ENCODE data around the gene UBTD1. TPM values are rescaled to one million over a fixed set of nuclear protein-coding genes. Genes with fewer than 3 reads are reported as not detected.
"Not testable (repeated sequence)": the region's sequence is repeated elsewhere in the genome, so short reads cannot be mapped to it uniquely, and the experiment has no call there.

Gene UBTD1
- total RNA-seq (2014; rRNA removed; shearing (Covaris generic)) = 21.8 and 40.5 TPM in 2 replicates

GRCh38 chr10:97498841-97499560 is at the start of gene UBTD1:
Gene UBTD1, plus strand, starts transcription at chr10:97498924. Its CDS starts 280 bp downstream, at chr10:97499204.
- DNase-seq (ENCODE audit: low read depth) = peak; percentile 63

- no peak for DNase-seq (ENCODE audit: low read depth)
Observed at GRCh38 chr10:97450828-97451227, 47.9 kb upstream of the UBTD1 start.

GRCh38 chr10:97451605-97452004 is 47.1 kb upstream of the UBTD1 start:
- no peak for DNase-seq (ENCODE audit: low read depth)

- no peak for DNase-seq (ENCODE audit: low read depth)
Observed at GRCh38 chr10:97452352-97452751, 46.4 kb upstream of the UBTD1 start.

- DNase-seq (ENCODE audit: low read depth) = peak; percentile 29
Observed at GRCh38 chr10:97454330-97455036, 44.2 kb upstream of the UBTD1 start.

GRCh38 chr10:97456034-97456685 is 42.6 kb upstream of the UBTD1 start:
- DNase-seq (ENCODE audit: low read depth) = no peak

- no peak for DNase-seq (ENCODE audit: low read depth)
Observed at GRCh38 chr10:97456686-97457065, 42.0 kb upstream of the UBTD1 start.

- DNase-seq (ENCODE audit: low read depth) = no peak
Observed at GRCh38 chr10:97459111-97459510, 39.6 kb upstream of the UBTD1 start.

GRCh38 chr10:97459933-97460332 is 38.8 kb upstream of the UBTD1 start:
- DNase-seq (ENCODE audit: low read depth) = no peak

GRCh38 chr10:97462309-97462708 is 36.4 kb upstream of the UBTD1 start:
- DNase-seq (ENCODE audit: low read depth) = no peak

GRCh38 chr10:97463363-97464132 is 35.2 kb upstream of the UBTD1 start:
- peak; percentile 62 for DNase-seq (ENCODE audit: low read depth)

- no peak for DNase-seq (ENCODE audit: low read depth)
Observed at GRCh38 chr10:97464226-97464625, 34.5 kb upstream of the UBTD1 start.

- DNase-seq (ENCODE audit: low read depth) = no peak
Observed at GRCh38 chr10:97465982-97466381, 32.7 kb upstream of the UBTD1 start.

- DNase-seq (ENCODE audit: low read depth) = peak; percentile 71
Observed at GRCh38 chr10:97466755-97467154, 32.0 kb upstream of the UBTD1 start.

- no peak for DNase-seq (ENCODE audit: low read depth)
Observed at GRCh38 chr10:97468162-97468561, 30.6 kb upstream of the UBTD1 start.

GRCh38 chr10:97468781-97469180 is 29.9 kb upstream of the UBTD1 start:
- not testable (repeated sequence) for DNase-seq (ENCODE audit: low read depth)

GRCh38 chr10:97474918-97475317 is 23.8 kb upstream of the UBTD1 start:
- no peak for DNase-seq (ENCODE audit: low read depth)

GRCh38 chr10:97475936-97476594 is 22.7 kb upstream of the UBTD1 start:
- no peak for DNase-seq (ENCODE audit: low read depth)

GRCh38 chr10:97479410-97479809 is 19.3 kb upstream of the UBTD1 start:
- peak; percentile 25 for DNase-seq (ENCODE audit: low read depth)

GRCh38 chr10:97479939-97480338 is 18.8 kb upstream of the UBTD1 start:
- DNase-seq (ENCODE audit: low read depth) = no peak

GRCh38 chr10:97481071-97481470 is 17.7 kb upstream of the UBTD1 start:
- DNase-seq (ENCODE audit: low read depth) = peak; percentile 88
